Measurements from ENCODE around the gene SOCS7.
A peak's percentile ranks its signal among the peaks of the same experiment; 100 is the strongest.

Gene SOCS7

GRCh38 chr17:38358586-38359513 is 7.2 kb downstream of the SOCS7 start:
- Mint-ChIP-seq H3K27ac (peak overlapping the region; percentile 39 to 75 (median 68)), H3K4me1 (peaks cover 68% of the 10 kb centered on the region), H3K36me3 (ENCODE audit: low read depth) (peaks cover 5% of the 10 kb centered on the region), H3K27me3 (ENCODE audit: low read depth) (no peaks in the 10 kb centered on the region), H3K4me3 (peak overlapping the region; percentile 21 to 41 (median 26)), H3K9me3 (no peaks in the 10 kb centered on the region)
- TF ChIP-seq, protein P1, sequence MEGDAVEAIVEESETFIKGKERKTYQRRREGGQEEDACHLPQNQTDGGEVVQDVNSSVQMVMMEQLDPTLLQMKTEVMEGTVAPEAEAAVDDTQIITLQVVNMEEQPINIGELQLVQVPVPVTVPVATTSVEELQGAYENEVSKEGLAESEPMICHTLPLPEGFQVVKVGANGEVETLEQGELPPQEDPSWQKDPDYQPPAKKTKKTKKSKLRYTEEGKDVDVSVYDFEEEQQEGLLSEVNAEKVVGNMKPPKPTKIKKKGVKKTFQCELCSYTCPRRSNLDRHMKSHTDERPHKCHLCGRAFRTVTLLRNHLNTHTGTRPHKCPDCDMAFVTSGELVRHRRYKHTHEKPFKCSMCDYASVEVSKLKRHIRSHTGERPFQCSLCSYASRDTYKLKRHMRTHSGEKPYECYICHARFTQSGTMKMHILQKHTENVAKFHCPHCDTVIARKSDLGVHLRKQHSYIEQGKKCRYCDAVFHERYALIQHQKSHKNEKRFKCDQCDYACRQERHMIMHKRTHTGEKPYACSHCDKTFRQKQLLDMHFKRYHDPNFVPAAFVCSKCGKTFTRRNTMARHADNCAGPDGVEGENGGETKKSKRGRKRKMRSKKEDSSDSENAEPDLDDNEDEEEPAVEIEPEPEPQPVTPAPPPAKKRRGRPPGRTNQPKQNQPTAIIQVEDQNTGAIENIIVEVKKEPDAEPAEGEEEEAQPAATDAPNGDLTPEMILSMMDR (IDR thresholded peaks at IDR 0.05; ENCODE audit: unreplicated experiment in 3 of 3): no peak

GRCh38 chr17:38361694-38362465 is 10.2 kb downstream of the SOCS7 start:
- Mint-ChIP-seq H3K27me3 (ENCODE audit: low read depth) (no peaks in the 10 kb centered on the region), H3K36me3 (ENCODE audit: low read depth) (peaks cover 13% of the 10 kb centered on the region), H3K9me3 (no peaks in the 10 kb centered on the region), H3K4me1 (peaks cover 43% of the 10 kb centered on the region), H3K4me3 (peak overlapping the region in 1 of 3 experiments; percentile 66), H3K27ac (peak overlapping the region; percentile 2 to 39 (median 3))
- TF ChIP-seq, protein P1 (IDR thresholded peaks at IDR 0.05; ENCODE audit: unreplicated experiment in 3 of 3): no peak

DNA sequence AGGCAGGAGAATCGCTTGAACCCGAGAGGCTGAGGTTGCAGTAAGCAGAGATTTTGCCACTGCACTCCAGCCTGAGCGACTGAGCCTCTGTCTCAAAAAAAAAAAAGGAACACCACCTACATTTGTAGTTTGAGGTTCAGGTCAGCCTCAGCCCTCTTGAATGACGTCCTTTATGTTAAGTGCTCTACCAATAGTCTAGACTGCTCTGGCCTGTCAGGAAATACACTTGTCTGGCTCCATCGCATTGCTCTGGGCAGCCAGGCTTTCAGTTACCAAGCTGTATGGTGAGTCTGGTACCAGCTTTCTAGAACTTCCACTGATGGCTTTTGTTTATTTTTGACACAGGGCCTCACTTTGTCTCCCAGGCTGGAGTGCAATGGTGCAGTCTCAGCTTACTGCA is 11.4 kb downstream of the SOCS7 start:
- H3K4me1 Mint-ChIP-seq: peaks cover 32% of the 10 kb centered on the region
- H3K4me3 Mint-ChIP-seq: no peak overlapping the region
- peaks cover 18% of the 10 kb centered on the region for H3K36me3 Mint-ChIP-seq (ENCODE audit: low read depth)
- no peak overlapping the region for H3K27ac Mint-ChIP-seq
- H3K9me3 Mint-ChIP-seq: no peaks in the 10 kb centered on the region
- no peaks in the 10 kb centered on the region for H3K27me3 Mint-ChIP-seq (ENCODE audit: low read depth)
- TF ChIP-seq, protein P1 (IDR thresholded peaks at IDR 0.05; ENCODE audit: unreplicated experiment in 3 of 3): no peak

DNA sequence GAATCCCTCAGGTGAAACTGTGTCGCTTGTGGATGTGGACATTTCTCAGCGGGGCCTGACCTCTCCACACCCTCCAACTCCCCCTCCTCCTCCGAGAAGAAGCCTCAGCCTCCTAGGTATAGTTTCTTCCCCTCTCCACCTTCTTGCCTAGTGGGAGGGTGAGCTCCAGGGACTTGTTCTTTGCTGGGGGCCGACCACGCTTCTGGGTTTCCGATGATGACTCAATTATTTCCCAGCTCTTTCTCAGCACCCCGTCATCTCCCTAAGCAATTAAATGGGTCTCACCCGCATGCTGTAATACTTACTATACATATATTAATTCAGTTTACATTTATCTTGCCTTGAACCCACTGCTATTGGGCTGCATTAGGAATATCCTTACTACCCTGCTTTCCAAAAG is 13.1 kb downstream of the SOCS7 start:
- H3K4me3 Mint-ChIP-seq: no peak overlapping the region
- H3K27ac Mint-ChIP-seq: no peak overlapping the region
- peaks cover 16% of the 10 kb centered on the region for H3K4me1 Mint-ChIP-seq
- H3K36me3 Mint-ChIP-seq (ENCODE audit: low read depth): peaks cover 31% of the 10 kb centered on the region
- TF ChIP-seq, protein P1 (IDR thresholded peaks at IDR 0.05; ENCODE audit: unreplicated experiment in 3 of 3): no peak
- H3K9me3 Mint-ChIP-seq: no peaks in the 10 kb centered on the region
- H3K27me3 Mint-ChIP-seq (ENCODE audit: low read depth): no peaks in the 10 kb centered on the region

DNA sequence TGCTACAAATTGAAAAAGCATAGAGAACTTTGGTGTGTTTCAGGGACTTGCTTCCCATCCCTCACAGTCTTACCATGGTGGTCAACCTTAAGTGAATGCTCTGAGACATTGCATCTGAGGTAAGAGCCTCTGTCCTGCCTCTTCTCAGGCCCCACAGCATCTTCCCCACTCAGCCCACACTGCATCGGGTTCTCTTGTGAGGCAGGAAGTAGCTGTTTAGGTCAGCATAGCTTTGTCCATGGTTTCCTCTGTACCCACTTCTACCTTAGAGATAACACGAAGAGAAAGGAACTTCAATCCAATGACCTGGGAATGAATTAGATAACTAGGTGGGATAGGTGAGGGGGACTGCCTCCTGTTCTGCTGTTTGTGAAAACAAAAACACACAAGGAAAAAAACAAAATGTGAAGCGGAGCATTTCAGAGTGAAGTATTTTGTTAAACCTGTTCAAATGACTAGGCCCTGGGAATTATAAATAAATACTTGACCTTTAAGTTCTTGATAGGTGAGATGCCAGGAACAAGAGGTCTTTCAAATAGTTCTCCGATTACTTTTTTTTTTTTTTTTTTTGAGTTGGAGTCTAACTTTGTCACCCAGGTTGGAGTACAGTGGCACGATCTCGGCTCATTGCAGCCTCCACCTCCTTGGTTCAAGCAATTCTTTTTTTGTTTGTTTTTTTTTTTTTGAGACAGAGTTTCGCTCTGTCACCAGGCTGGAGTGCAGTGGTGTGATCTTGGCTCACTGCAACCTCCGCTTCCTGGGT is 17.7 kb downstream of the SOCS7 start:
- TF ChIP-seq, protein P1 (IDR thresholded peaks at IDR 0.05; ENCODE audit: unreplicated experiment in 3 of 3): no peak
- no peaks in the 10 kb centered on the region for H3K27me3 Mint-ChIP-seq (ENCODE audit: low read depth)
- H3K9me3 Mint-ChIP-seq: no peaks in the 10 kb centered on the region
- no peak overlapping the region for H3K4me3 Mint-ChIP-seq
- H3K4me1 Mint-ChIP-seq: no peaks in the 10 kb centered on the region
- no peak overlapping the region for H3K27ac Mint-ChIP-seq
- H3K36me3 Mint-ChIP-seq (ENCODE audit: low read depth): peaks cover 43% of the 10 kb centered on the region

Measured in nephron (organoid).